K562 (cell line): Measurements from ENCODE around the gene TRIM33. TPM values are rescaled to one million over a fixed set of nuclear protein-coding genes. Genes with fewer than 3 reads are reported as not detected.

Experiments
- ATAC-seq: fragments of 200-7000 bp; cut with Tn5 transposase; 3 replicates; pipeline ENCODE4 v1.9.1; 2020; ENCODE audit warnings: moderate library complexity
- BruUV-seq: library from RNA; stranded (reverse); fragments of 400-500 nt; replicated peaks from 2 replicates; lab custom pipeline; 2021; lab: Mats Ljungman, UMichigan
- CTCF ChIA-PET: fragments of 300-600 bp; formaldehyde crosslinking; extraction: SDS; loops from one replicate; lab custom pipeline; 2021; ENCODE audit warnings: low intra/inter-chr PET ratio; lab: Yijun Ruan, JAX
- POLR2A ChIA-PET: fragments of 300-600, 350-650 bp; sonication (Branson Sonifier 250); formaldehyde crosslinking; extraction: SDS; loops from one replicate; lab custom pipeline; 2021; ENCODE audit warnings: antibody characterized with exemption, inconsistent platforms; lab: Yijun Ruan, JAX
- DNase-seq, 4 experiments: peaks; one replicate each; pipeline versions ENCODE4 v3.0.0 to v3.0.0-alpha.2; 2011 to 2018; ENCODE audit warnings: low spot score in 3 of 4, mixed read lengths in 3 of 4; ENCODE audit errors: extremely low read depth in 1 of 4
- FAIRE-seq: peaks from 2 replicates; lab custom pipeline; 2011; peaks lifted over from hg19 to GRCh38; lab: Jason Lieb, UNC
- H2AFZ ChIP-seq: 2 replicates; pipeline ENCODE4 v1.6.0; 2011; ENCODE audit warnings: low read depth, low read length, control low read depth, inconsistent platforms
- H3K27ac ChIP-seq: fragments of 200-600 bp; 3 replicates; pipeline ENCODE4 v1.8.0; 2011; ENCODE audit warnings: low read depth, mild to moderate bottlenecking, control low read depth, inconsistent platforms, low read length, moderate library complexity, mixed read lengths; ENCODE audit errors: extremely low read depth
- H3K27me3 ChIP-seq, 2 experiments: fragments of 300-600 bp in 1 of 2; 2 replicates in 1 of 2; 3 replicates in 1 of 2; pipeline versions ENCODE4 v1.6.0 to v1.8.0; 2011; ENCODE audit warnings: inconsistent platforms in 2 of 2, low read length in 2 of 2, mild to moderate bottlenecking in 1 of 2, mixed read lengths in 1 of 2, moderate library complexity in 1 of 2; ENCODE audit not compliant: control insufficient read depth in 2 of 2, insufficient read depth in 2 of 2
- H3K36me3 ChIP-seq: fragments of 300-600 bp; 3 replicates; pipeline ENCODE4 v1.8.0; 2011; ENCODE audit warnings: mild to moderate bottlenecking, low read length, inconsistent platforms; ENCODE audit not compliant: control insufficient read depth, insufficient read depth
- H3K4me1 ChIP-seq, 2 experiments: fragments of 200-600 bp in 1 of 2; replicated peaks in 1 of 2; 2 replicates in 1 of 2; 3 replicates in 1 of 2; pipeline versions ENCODE4 v1.5.1 to v1.8.0; 2011; ENCODE audit warnings: inconsistent platforms in 2 of 2, low read length in 2 of 2, mild to moderate bottlenecking in 1 of 2, mixed read lengths in 1 of 2, moderate library complexity in 1 of 2; ENCODE audit not compliant: control insufficient read depth in 2 of 2, insufficient read depth in 2 of 2
- H3K4me2 ChIP-seq: 2 replicates; pipeline ENCODE4 v1.6.1; 2011; ENCODE audit warnings: low read length, control low read depth, inconsistent platforms, mixed read lengths; ENCODE audit not compliant: insufficient read depth
- H3K4me3 ChIP-seq: fragments of 200-600 bp; sonication (generic), shearing (Covaris generic); 2 replicates; pipeline ENCODE4 v1.5.1; 2016; ENCODE audit warnings: control low read depth, inconsistent platforms
- H3K79me2 ChIP-seq: fragments of 200-600 bp; 3 replicates; pipeline ENCODE4 v1.8.0; 2011; ENCODE audit warnings: low read length, inconsistent platforms; ENCODE audit not compliant: control insufficient read depth, insufficient read depth
- H3K9ac ChIP-seq, 2 experiments: 2 replicates each; pipeline versions ENCODE4 v1.6.0 to v1.6.1; 2011; ENCODE audit warnings: low read depth in 2 of 2, low read length in 2 of 2, control low read depth in 1 of 2, inconsistent platforms in 1 of 2, mild to moderate bottlenecking in 1 of 2, mixed read lengths in 1 of 2; ENCODE audit not compliant: insufficient read depth in 1 of 2
- H3K9me1 ChIP-seq: one replicate; pipeline ENCODE4 v1.6.0; 2011; ENCODE audit warnings: inconsistent platforms, mild to moderate bottlenecking, low read length, moderate library complexity; ENCODE audit not compliant: control insufficient read depth, insufficient read depth
- H3K9me3 ChIP-seq: replicated peaks from 2 replicates; pipeline ENCODE4 v1.5.1; 2011; ENCODE audit warnings: low read depth, low read length, inconsistent platforms; ENCODE audit not compliant: control insufficient read depth, insufficient read depth
- H4K20me1 ChIP-seq: replicated peaks from 2 replicates; pipeline ENCODE4 v1.6.1; 2011; ENCODE audit warnings: low read length, inconsistent platforms, mixed read lengths; ENCODE audit not compliant: control insufficient read depth, insufficient read depth
- BRF1 ChIP-seq: IDR thresholded peaks from 3 replicates; pipeline ENCODE4 v1.6.1; 2011; ENCODE audit warnings: borderline replicate concordance, mild to moderate bottlenecking; ENCODE audit not compliant: insufficient read length; ENCODE audit errors: extremely low read depth
- CREBBP ChIP-seq: IDR thresholded peaks from one replicate; pipeline ENCODE4 v1.6.1; 2012; ENCODE audit warnings: low read depth, mild to moderate bottlenecking, control low read depth, inconsistent platforms, low read length
- NR2C1 ChIP-seq, 2 experiments: fragments of 450-650 bp; IDR thresholded peaks; 2 replicates each; pipeline ENCODE4 v1.6.1; 2017; ENCODE audit warnings: mild to moderate bottlenecking in 2 of 2, antibody characterized with exemption in 1 of 2, inconsistent platforms in 1 of 2, missing compliant biosample characterization in 1 of 2, missing genetic modification characterization in 1 of 2
- NR2C2 ChIP-seq, 2 experiments: fragments of 200-800 bp in 1 of 2; sonication (Bioruptor generic) in 1 of 2; sonication (generic) in 1 of 2; formaldehyde crosslinking in 1 of 2; IDR thresholded peaks; 2 replicates each; pipeline versions ENCODE4 v1.6.1 to v1.8.0; 2016 to 2022; ENCODE audit warnings: mild to moderate bottlenecking in 1 of 2, missing compliant biosample characterization in 1 of 2, missing genetic modification characterization in 1 of 2, missing genetic modification reagents in 1 of 2
- RBM15 ChIP-seq: fragments of 200-400 bp; formaldehyde crosslinking; IDR thresholded peaks from 2 replicates; pipeline ENCODE4 v1.6.1; 2018; ENCODE audit warnings: mild to moderate bottlenecking, low read length, moderate library complexity; ENCODE audit not compliant: insufficient read depth
- SMARCB1 ChIP-seq: IDR thresholded peaks from 2 replicates; pipeline ENCODE4 v1.6.1; 2011; ENCODE audit warnings: improper control_type of control experiment, low read depth; ENCODE audit not compliant: insufficient read length
- ZNF780A ChIP-seq: fragments of 250-450 bp; sonication (Bioruptor Pico); IDR thresholded peaks from 2 replicates; pipeline ENCODE4 v1.5.0; 2021; ENCODE audit warnings: mild to moderate bottlenecking
- WGBS: fragments of 100-300 bp; shearing (Covaris generic); methylation state at CpG from one replicate; pipeline ENCODE4 v1.1.6; 2016; ENCODE audit warnings: low coverage, mixed read lengths; ENCODE audit not compliant: insufficient coverage; ENCODE audit errors: missing lambda C conversion rate; 5-methylcytosine and 5-hydroxymethylcytosine counted together
- in situ Hi-C: fragments of 300-500 bp; cut with MboI; formaldehyde crosslinking; loops from 4 replicates; pipeline ENCODE4 v1.15.0; 2018; ENCODE audit warnings: inconsistent platforms, mixed read lengths
- intact Hi-C: fragments of 100-400 bp; cut with micrococcal nuclease; formaldehyde crosslinking; loops from 2 replicates; pipeline ENCODE4 v1.14.2; 2022
- polyA plus RNA-seq, 8 experiments: library from polyadenylated mRNA; depleted of rRNA in 4 of 8; stranded (reverse) in 5 of 8; unstranded in 3 of 8; fragments of >200 nt; fragmentation: Nextera tagmentation in 2 of 8; fragmentation: Illumina TruSeq in 1 of 8; extraction: Ambion mirVana in 2 of 8; extraction: Trizol in 1 of 8; gene quantifications; 2 replicates each; pipeline versions ENCODE4 v1.2.1 to v1.2.3, GENCODE V29; 2011 to 2014; ENCODE audit warnings: inconsistent platforms in 1 of 8, missing spikeins in 1 of 8
- total RNA-seq, 7 experiments: library from RNA; depleted of rRNA in 6 of 7; stranded (reverse); fragments of >200 nt in 6 of 7; fragmentation: Illumina TruSeq in 2 of 7; extraction: Trizol in 2 of 7; gene quantifications; 2 replicates each; pipeline versions ENCODE4 v1.2.1 to v1.2.3, GENCODE V29; 2011 to 2021; ENCODE audit warnings: low replicate concordance in 1 of 7

TRIM33 gene
- total and polyA plus RNA-seq, 9 of the 15 experiments (the other 6 are each of a cell fraction or from before 2014, with no cell fraction given), result 9.3 to 58.4 (median 40.2) TPM

GRCh38 chr1:114530224-114530623 is 19.2 kb upstream of the TRIM33 start:
- peak; percentile 51 for FAIRE-seq
- ATAC-seq, result no peak
- H3K79me2 ChIP-seq, result no peaks in the 10 kb centered on the region
- intact Hi-C loops (no loop called here), in situ Hi-C loops (no loop called here)
- no peaks in the 10 kb centered on the region for H3K9me1 ChIP-seq
- H3K27me3 ChIP-seq, result no peaks in the 10 kb centered on the region
- no peak overlapping the region for H2AFZ ChIP-seq
- no peaks in the 10 kb centered on the region for H3K36me3 ChIP-seq
- ChIA-PET POLR2A (no interaction called here), CTCF (no interaction called here)
- no peak overlapping the region for H3K27ac ChIP-seq
- DNase-seq, result no peak
- no peaks in the 10 kb centered on the region; a peak in 1 of 5 replicates for H3K4me1 ChIP-seq
- TF ChIP-seq CREBBP (no peak), ZNF780A (no peak), NR2C2 (CRISPR knock-in tag; IDR thresholded peaks at IDR 0.05) (no peak), NR2C2 (tag; IDR thresholded peaks at IDR 0.05) (peak; percentile 40; the same call in 1 of the 2 replicates), SMARCB1 (no peak), RBM15 (no peak), BRF1 (no peak), NR2C1 (IDR thresholded peaks at IDR 0.05) (peak; percentile 68), NR2C1 (tag; IDR thresholded peaks at IDR 0.05) (peak; percentile 71)
- no peak overlapping the region for H3K4me2 ChIP-seq
- no peaks in the 10 kb centered on the region for H4K20me1 ChIP-seq
- BruUV-seq, result no TSS peak
- H3K4me3 ChIP-seq, result no peak overlapping the region
- 92% methylated on average over 2 of the region's 2 CpGs for WGBS
- no peaks in the 10 kb centered on the region for H3K9me3 ChIP-seq
- H3K9ac ChIP-seq, result no peak overlapping the region
